ENCODE measurements around the gene STUM. TPM values are rescaled to one million over a fixed set of nuclear protein-coding genes. Genes with fewer than 3 reads are reported as not detected.
"Not testable (repeated sequence)": the region's sequence is repeated elsewhere in the genome, so short reads cannot be mapped to it uniquely, and the experiment has no call there.

The STUM gene
- total RNA-seq, 1 experiment from 2014 or later = 0.37 TPM

GRCh38 chr1:226638001-226638601, 89.5 kb downstream of the STUM start:
- CTCF ChIA-PET = interaction anchor here (0.6 to 16.7 kb wide), 11 partner anchors 12 to 215 kb away, joined by 3 to 342 read pairs (median 4); no protein-coding TSS in a partner anchor
- TF ChIP-seq CTCF (IDR thresholded peaks at IDR 0.05; ENCODE audit: unreplicated experiment) = no peak
- H3K9me3 Mint-ChIP-seq (ENCODE audit: unreplicated experiment) = no peaks in the 10 kb centered on the region
- peaks cover 17% of the 10 kb centered on the region for H3K4me1 Mint-ChIP-seq (ENCODE audit: insufficient read depth, unreplicated experiment)
- no TSS peak for BruUV-seq (replicated peaks)
- H3K4me3 Mint-ChIP-seq (ENCODE audit: unreplicated experiment) = no peak overlapping the region
- H3K27me3 Mint-ChIP-seq (ENCODE audit: insufficient read depth, unreplicated experiment) = no peaks in the 10 kb centered on the region
- POLR2A ChIA-PET = interaction anchor here (1.0 kb wide), 2 partner anchors 183 to 302 kb away, joined by 3 to 5 read pairs; partner anchors contain the start of gene COQ8A
- H3K36me3 Mint-ChIP-seq (ENCODE audit: insufficient read depth, unreplicated experiment) = peaks cover 6% of the 10 kb centered on the region
- no peak overlapping the region for H3K27ac Mint-ChIP-seq (ENCODE audit: low read depth, unreplicated experiment)
- intact Hi-C loops (cut with micrococcal nuclease) = no loop called here
- DNase-seq (ENCODE audit: unreplicated experiment) = no peak

- no peak overlapping the region for H3K4me3 Mint-ChIP-seq (ENCODE audit: unreplicated experiment)
- DNase-seq (ENCODE audit: unreplicated experiment) = no peak
- no TSS peak for BruUV-seq (replicated peaks)
- H3K9me3 Mint-ChIP-seq (ENCODE audit: unreplicated experiment) = no peaks in the 10 kb centered on the region
- no peaks in the 10 kb centered on the region for H3K27me3 Mint-ChIP-seq (ENCODE audit: insufficient read depth, unreplicated experiment)
- TF ChIP-seq CTCF (IDR thresholded peaks at IDR 0.05; ENCODE audit: unreplicated experiment) = no peak
- H3K27ac Mint-ChIP-seq (ENCODE audit: low read depth, unreplicated experiment) = no peak overlapping the region
- peaks cover 6% of the 10 kb centered on the region for H3K36me3 Mint-ChIP-seq (ENCODE audit: insufficient read depth, unreplicated experiment)
- ChIA-PET POLR2A (interaction anchor here (1.0 kb wide), 2 partner anchors 183 to 301 kb away, joined by 3 to 5 read pairs; partner anchors contain the start of gene COQ8A), CTCF (interaction anchor here (0.9 to 16.7 kb wide), 7 partner anchors 12 to 215 kb away, joined by 3 to 342 read pairs (median 4); no protein-coding TSS in a partner anchor)
- intact Hi-C loops (cut with micrococcal nuclease) = no loop called here
- H3K4me1 Mint-ChIP-seq (ENCODE audit: insufficient read depth, unreplicated experiment) = peaks cover 22% of the 10 kb centered on the region
Measured at GRCh38 chr1:226638608-226639007, 90.0 kb downstream of the STUM start.

GRCh38 chr1:226639206-226639605, 90.6 kb downstream of the STUM start:
- BruUV-seq (replicated peaks); DNase-seq (ENCODE audit: unreplicated experiment); POLR2A ChIA-PET; H3K9me3 Mint-ChIP-seq (ENCODE audit: unreplicated experiment); H3K27ac Mint-ChIP-seq (ENCODE audit: low read depth, unreplicated experiment); intact Hi-C loops (cut with micrococcal nuclease); H3K4me3 Mint-ChIP-seq (ENCODE audit: unreplicated experiment); H3K27me3 Mint-ChIP-seq (ENCODE audit: insufficient read depth, unreplicated experiment); H3K36me3 Mint-ChIP-seq (ENCODE audit: insufficient read depth, unreplicated experiment): not testable (repeated sequence)
- CTCF ChIA-PET = interaction anchor here (16.7 kb wide), 1 partner anchor 185 kb away, joined by 342 read pairs; no protein-coding TSS in a partner anchor
- peaks cover 22% of the 10 kb centered on the region for H3K4me1 Mint-ChIP-seq (ENCODE audit: insufficient read depth, unreplicated experiment)

GRCh38 chr1:226639631-226640061, 91.1 kb downstream of the STUM start:
- no TSS peak for BruUV-seq (replicated peaks)
- no peak for DNase-seq (ENCODE audit: unreplicated experiment)
- Mint-ChIP-seq H3K4me3 (ENCODE audit: unreplicated experiment) (no peak overlapping the region), H3K9me3 (ENCODE audit: unreplicated experiment) (no peaks in the 10 kb centered on the region), H3K27ac (ENCODE audit: low read depth, unreplicated experiment) (no peak overlapping the region), H3K36me3 (ENCODE audit: insufficient read depth, unreplicated experiment) (peaks cover 6% of the 10 kb centered on the region), H3K4me1 (ENCODE audit: insufficient read depth, unreplicated experiment) (peaks cover 18% of the 10 kb centered on the region), H3K27me3 (ENCODE audit: insufficient read depth, unreplicated experiment) (no peaks in the 10 kb centered on the region)
- ChIA-PET CTCF (interaction anchor here (2.8 kb wide), 1 partner anchor 189 kb away, joined by 17 read pairs; no protein-coding TSS in a partner anchor), POLR2A (no interaction called here)
- intact Hi-C loops (cut with micrococcal nuclease) = no loop called here
- TF ChIP-seq CTCF (IDR thresholded peaks at IDR 0.05; ENCODE audit: unreplicated experiment) = no peak
